Right cardiac atrium (tissue), 5 donors: ENCODE measurements around the gene LRBA. TPM values are rescaled to one million over a fixed set of nuclear protein-coding genes. Genes with fewer than 3 reads are reported as not detected.
"Not testable (repeated sequence)": the region's sequence is repeated elsewhere in the genome, so short reads cannot be mapped to it uniquely, and the experiment has no call there.

Experiments used
- ATAC-seq, 2 donors: fragments of 200-7000 bp; cut with Tn5 transposase; one replicate each; pipeline versions ENCODE4 v1.8.0 to v1.9.1; 2020; ENCODE audit warnings: moderate library complexity in 2 of 2, mild to moderate bottlenecking in 1 of 2
- DNase-seq, 3 donors: peaks; one replicate each; pipeline ENCODE4 v3.0.0-alpha.2; 2020
- H3K27ac ChIP-seq: one replicate; pipeline ENCODE4 v1.5.1; 2013; ENCODE audit warnings: mild to moderate bottlenecking, low read length, control low read depth, moderate library complexity
- H3K27me3 ChIP-seq: one replicate; pipeline ENCODE4 v1.6.1; 2013; ENCODE audit not compliant: control insufficient read depth, insufficient read depth
- H3K4me1 ChIP-seq: one replicate; pipeline ENCODE4 v1.6.1; 2013; ENCODE audit warnings: low read length; ENCODE audit not compliant: control insufficient read depth, insufficient read depth
- H3K4me3 ChIP-seq: one replicate; pipeline ENCODE4 v1.5.1; 2013; ENCODE audit warnings: low read length, control low read depth
- H3K9me3 ChIP-seq: one replicate; pipeline ENCODE4 v1.6.1; 2013; ENCODE audit warnings: low read length; ENCODE audit not compliant: control insufficient read depth
- WGBS: extraction: QIAGEN DNeasy Blood & Tissue Kit; methylation state at CpG from one replicate; pipeline ENCODE4 v1.1.7; 2013; 5-methylcytosine and 5-hydroxymethylcytosine counted together
- intact Hi-C, 4 donors: fragments of 100-400 bp; cut with DNase I; formaldehyde crosslinking; loops; one replicate each; pipeline versions ENCODE4 v1.11.0 to v1.14.0; 2022 to 2023
- polyA plus RNA-seq: library from polyadenylated mRNA; stranded (reverse); fragments of 200-250 nt; gene quantifications from one replicate; pipeline ENCODE4 v1.2.3, GENCODE V29; 2013
- total RNA-seq, 4 donors: library from RNA; stranded (reverse); fragmentation: NEBNext Ultra II Directional; extraction: Animal tissue kit (Norgen Biotek cat#: 25700); gene quantifications; one replicate each; pipeline ENCODE4 v1.2.1, GENCODE V29; 2021
- donor health status: healthy with polysubstance abuse.
- donor health status: DM: no; HTN: yes; CAD: no.
- donor health status: DM: no; HTN: no; CAD: no.
- donor health status: DM: no; HTN: yes; CAD: no; lungs with severe emphysema.
- donor health status: DM: yes; HTN: yes; CAD: no.

LRBA gene
- total and polyA plus RNA-seq, 5 donors: 14.4 to 29.9 (median 23.4) TPM

DNA sequence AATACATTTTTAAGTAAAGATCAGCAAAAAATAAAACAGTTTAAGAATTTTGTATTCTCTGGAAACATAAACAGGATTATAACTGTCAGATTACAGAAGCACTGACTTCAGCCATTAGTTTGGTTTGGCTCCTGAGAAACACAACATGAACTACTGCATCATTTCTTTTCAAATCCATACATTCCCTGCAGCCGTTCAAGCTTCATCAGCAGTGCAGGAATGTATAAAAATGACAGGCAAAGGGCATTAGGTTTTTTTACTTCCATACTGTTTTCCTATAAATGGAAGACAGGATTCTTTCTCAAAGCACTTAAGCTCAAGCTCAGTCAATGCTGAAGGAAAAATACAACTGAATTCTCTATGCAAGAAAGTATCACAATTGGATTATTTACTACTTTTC lies 437.3 kb downstream of the LRBA start:
- Histone ChIP-seq H3K4me3 (no peak overlapping the region), H3K9me3 (no peaks in the 10 kb centered on the region), H3K27ac (no peak overlapping the region), H3K27me3 (no peaks in the 10 kb centered on the region), H3K4me1 (peaks cover 2% of the 10 kb centered on the region)
- DNase-seq: no peak
- no peak for ATAC-seq
- 92% methylated on average over 1 of the region's 1 CpG for WGBS
- intact Hi-C loops: no loop called here

DNA sequence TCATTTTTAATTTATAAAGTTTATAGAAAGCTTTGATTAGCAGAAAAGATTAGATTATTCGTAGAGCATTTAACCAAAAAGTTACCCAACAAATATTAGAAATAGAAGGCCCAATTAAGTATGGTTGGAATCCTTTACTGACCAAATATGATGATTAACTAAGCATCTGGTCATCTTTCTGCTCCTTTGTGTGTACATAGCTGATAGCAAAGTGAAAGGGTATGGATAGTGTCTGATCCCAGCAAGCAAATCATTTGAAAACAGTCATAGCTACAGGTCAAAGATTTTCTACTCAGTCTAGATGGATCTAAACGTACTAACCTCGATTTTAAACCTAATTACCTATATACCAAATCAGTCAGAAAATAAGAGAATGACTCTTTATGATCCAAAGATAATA lies 440.4 kb downstream of the LRBA start:
- Histone ChIP-seq H3K4me3 (no peak overlapping the region), H3K4me1 (peaks cover 2% of the 10 kb centered on the region), H3K27ac (no peak overlapping the region), H3K9me3 (no peaks in the 10 kb centered on the region), H3K27me3 (no peaks in the 10 kb centered on the region)
- no peak for DNase-seq
- intact Hi-C loops: no loop called here
- 94% methylated on average over 3 of the region's 3 CpGs for WGBS
- ATAC-seq: no peak

DNA sequence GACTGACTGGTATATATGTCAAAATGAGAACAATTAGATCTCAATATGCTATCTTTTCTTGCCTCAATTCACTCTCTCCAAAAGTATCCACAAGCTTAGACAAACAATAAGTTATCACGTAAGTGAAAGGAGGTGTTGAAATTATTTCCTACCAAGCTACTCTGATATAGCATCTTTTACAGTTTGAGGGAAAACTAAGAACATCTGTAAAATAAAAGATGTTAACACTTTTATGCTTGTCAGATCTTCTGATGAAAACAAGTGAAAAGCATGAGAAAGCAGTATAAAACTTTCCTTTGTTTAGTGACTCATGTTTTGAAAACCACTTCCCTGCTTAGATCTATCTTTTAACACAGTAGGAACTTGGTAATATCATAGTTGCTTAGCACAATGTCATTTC lies 441.6 kb downstream of the LRBA start:
- intact Hi-C loops: no loop called here
- Histone ChIP-seq H3K4me3 (no peak overlapping the region), H3K4me1 (peaks cover 2% of the 10 kb centered on the region), H3K27me3 (no peaks in the 10 kb centered on the region), H3K9me3 (no peaks in the 10 kb centered on the region), H3K27ac (no peak overlapping the region)
- no peak for DNase-seq
- WGBS: 87% methylated on average over 1 of the region's 1 CpG
- no peak for ATAC-seq

DNA sequence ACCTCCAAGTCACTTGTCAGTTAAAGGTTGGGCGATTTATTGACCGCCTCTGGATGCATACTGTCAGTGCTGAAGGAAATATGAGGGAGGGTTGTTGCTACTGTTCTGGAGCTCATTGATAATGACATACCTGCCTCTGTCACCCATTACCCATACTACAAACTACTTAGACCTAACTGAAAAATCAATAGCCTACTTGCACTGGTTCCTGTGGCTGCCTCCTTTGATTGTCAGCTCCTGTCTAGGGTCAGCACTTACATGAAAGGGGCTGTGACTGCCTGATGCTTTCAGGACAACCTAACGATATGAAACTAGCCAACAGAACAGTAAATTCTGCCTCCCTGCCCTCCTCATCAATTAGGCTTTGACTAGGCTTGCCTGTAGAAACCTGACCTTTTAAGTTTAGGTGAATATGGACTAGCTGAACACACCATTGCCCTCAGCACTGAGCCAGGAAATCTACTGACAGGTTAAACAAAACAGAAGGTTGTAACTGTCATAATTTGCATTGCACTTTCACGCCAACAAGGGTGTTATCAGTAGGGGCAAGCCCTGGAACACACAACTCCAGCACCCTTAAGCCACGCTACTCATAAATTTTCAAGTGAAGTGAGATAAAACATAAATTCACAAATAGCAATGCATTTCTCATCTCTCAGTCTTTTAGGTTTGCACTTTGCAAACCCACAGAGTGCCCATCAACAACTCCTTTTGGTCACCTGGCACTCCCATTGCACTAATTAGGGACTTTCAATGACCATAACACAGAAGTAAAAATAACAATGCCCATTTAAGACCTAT lies 442.2 kb downstream of the LRBA start:
- ATAC-seq (no peak), DNase-seq (no peak)
- Histone ChIP-seq H3K4me3 (no peak overlapping the region), H3K27ac (no peak overlapping the region), H3K4me1 (peaks cover 2% of the 10 kb centered on the region), H3K27me3 (no peaks in the 10 kb centered on the region), H3K9me3 (no peaks in the 10 kb centered on the region)
- 83% methylated on average over 5 of the region's 5 CpGs for WGBS
- intact Hi-C loops: no loop called here

DNA sequence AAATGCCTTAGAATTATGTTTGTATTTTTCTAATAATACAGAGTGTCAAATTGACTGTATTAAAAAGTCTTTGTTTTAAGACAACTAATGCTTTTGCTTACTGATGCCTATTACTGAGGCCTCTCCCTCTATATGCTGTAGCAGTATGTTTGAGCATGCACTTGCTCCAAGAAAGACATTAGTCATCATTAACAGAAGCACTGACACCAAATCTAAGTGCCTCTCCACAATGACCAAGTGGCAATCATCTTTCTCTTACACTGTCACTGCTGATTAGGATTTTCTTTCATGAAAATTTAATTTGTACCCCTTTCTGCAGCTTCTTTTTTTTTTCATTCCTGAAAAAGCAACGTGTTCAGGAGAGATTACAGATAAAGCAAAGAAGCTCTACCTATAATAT lies 444.2 kb downstream of the LRBA start:
- ATAC-seq (no peak), DNase-seq (no peak)
- Histone ChIP-seq H3K27ac (no peak overlapping the region), H3K4me1 (peaks cover 2% of the 10 kb centered on the region), H3K9me3 (no peaks in the 10 kb centered on the region), H3K4me3 (no peak overlapping the region), H3K27me3 (no peaks in the 10 kb centered on the region)
- intact Hi-C loops: no loop called here
- WGBS: 66% methylated on average over 1 of the region's 1 CpG

DNA sequence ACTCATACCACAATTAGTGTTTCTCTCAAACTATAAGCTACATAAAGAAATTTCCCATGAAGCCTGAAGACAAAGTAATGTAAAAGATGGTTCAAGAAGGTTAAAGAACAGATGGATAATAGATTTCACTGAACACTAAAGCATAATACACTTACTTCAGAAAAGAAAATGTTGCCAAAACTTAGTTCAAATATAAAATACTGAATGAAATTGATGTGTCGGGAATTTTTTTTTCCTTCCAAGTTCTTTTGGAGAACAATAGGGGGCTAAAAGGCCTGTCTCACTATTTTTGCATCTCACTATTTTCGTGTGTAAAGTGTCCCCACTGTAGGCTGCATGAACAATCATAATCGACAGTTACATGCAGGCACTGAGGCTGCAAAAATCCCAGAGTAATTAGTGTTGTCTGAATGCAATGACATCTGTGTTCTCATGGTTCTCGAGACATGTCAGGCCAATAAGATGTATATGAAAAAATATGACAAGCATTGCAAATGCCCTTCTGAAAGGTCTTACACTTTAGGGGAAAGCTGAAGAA lies 445.0 kb downstream of the LRBA start:
- DNase-seq (no peak), ATAC-seq (no peak)
- Histone ChIP-seq H3K27ac (no peak overlapping the region), H3K27me3 (no peaks in the 10 kb centered on the region), H3K4me3 (no peak overlapping the region), H3K9me3 (no peaks in the 10 kb centered on the region), H3K4me1 (peaks cover 2% of the 10 kb centered on the region)
- WGBS: 89% methylated on average over 4 of the region's 4 CpGs
- intact Hi-C loops: no loop called here

DNA sequence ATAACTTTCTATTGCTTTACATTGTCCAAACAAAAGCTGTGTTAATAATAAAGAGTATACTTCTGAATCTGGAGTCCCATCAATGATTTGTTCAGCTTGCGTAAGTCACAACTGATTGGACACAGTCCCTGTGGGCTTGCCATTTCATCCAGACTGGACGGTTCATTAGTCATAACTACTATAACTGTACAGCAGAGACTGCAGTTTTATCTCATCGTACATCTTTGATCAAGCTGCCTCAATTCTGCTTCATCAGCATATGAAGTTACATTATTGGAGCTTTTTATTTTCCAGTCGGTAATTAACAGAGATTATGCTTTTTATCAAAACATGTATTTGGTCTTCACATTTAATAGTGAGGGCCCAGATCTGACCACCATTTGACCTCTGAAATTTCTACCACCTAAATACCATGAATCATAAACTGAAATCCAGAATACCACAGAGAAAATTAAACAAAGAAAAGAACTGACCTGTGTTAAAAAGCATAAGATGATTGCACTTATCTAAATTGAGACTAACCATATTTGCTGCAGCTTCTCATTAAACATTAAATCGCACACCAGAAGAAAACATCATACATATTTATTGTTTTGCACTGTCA lies 445.6 kb downstream of the LRBA start:
- intact Hi-C loops: no loop called here
- DNase-seq (no peak), ATAC-seq (no peak)
- H3K4me1 ChIP-seq: peaks cover 2% of the 10 kb centered on the region
- no peak overlapping the region for H3K4me3 ChIP-seq
- H3K27me3 ChIP-seq: no peaks in the 10 kb centered on the region
- WGBS: 91% methylated on average over 5 of the region's 5 CpGs
- H3K27ac ChIP-seq: no peak overlapping the region
- no peaks in the 10 kb centered on the region for H3K9me3 ChIP-seq

DNA sequence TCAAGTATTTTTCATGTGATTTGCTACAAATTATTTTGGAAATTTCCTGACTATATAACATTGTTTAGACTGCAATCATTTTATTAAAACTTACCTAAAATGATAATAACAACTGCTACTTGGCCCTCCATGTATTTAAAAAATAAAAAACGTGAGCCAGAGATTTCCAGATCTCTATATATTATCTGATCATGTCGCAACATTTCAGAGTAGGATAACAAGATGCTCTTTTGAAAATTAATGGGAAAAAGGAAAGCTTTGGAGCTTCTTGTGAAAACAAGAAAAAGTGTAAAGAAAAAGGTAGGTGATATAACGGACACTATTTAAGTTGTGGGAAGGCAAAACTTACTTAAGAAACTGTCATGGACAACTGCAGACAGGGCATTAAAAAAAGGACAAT lies 448.0 kb downstream of the LRBA start:
- Histone ChIP-seq H3K27me3 (no peaks in the 10 kb centered on the region), H3K4me3 (no peak overlapping the region), H3K27ac (no peak overlapping the region), H3K4me1 (no peaks in the 10 kb centered on the region), H3K9me3 (no peaks in the 10 kb centered on the region)
- intact Hi-C loops: no loop called here
- 87% methylated on average over 3 of the region's 3 CpGs for WGBS
- no peak for DNase-seq
- no peak for ATAC-seq

DNA sequence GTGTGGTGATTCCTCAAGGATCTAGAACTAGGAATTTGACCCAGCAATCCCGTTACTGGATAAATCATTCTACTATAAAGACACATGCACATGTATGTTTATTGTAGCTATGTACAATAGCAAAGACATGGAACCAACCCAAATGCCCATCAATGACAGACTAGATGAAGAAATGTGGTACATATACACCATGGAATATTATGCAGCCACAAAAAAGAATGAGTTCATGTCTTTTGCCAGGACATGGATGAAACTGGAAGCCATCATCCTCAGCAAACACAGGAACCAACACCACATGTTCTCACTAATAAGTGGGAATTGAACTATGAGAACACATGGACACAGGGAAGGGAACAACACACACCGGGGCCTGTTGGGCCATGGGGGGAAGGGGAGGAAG lies 450.1 kb downstream of the LRBA start:
- H3K9me3 ChIP-seq, H3K27me3 ChIP-seq, H3K4me3 ChIP-seq, DNase-seq, H3K27ac ChIP-seq, intact Hi-C loops, H3K4me1 ChIP-seq, ATAC-seq: not testable (repeated sequence)
- WGBS: 97% methylated on average over 2 of the region's 2 CpGs

DNA sequence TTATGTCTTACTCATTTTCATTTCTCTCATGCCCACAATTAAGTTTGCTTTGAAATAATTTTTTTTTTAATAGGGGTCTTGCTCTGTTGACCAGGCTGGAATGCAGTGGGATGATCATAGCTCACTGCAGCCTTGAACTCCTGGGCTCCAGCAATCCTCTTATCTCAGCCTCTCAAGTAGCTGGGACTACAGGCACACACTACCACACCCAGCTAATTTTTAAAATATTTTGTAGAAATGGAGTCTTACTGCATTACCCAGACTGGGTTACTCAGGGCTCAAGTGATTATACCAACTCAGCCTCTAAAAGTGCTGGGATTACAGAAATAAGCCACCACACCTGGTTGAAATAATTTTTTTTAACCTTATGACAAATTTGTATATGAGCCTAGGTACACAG lies 452.3 kb downstream of the LRBA start:
- Histone ChIP-seq H3K27ac (no peak overlapping the region), H3K4me1 (no peaks in the 10 kb centered on the region), H3K4me3 (no peak overlapping the region), H3K9me3 (no peaks in the 10 kb centered on the region), H3K27me3 (no peaks in the 10 kb centered on the region)
- no peak for DNase-seq
- no peak for ATAC-seq
- intact Hi-C loops: no loop called here

DNA sequence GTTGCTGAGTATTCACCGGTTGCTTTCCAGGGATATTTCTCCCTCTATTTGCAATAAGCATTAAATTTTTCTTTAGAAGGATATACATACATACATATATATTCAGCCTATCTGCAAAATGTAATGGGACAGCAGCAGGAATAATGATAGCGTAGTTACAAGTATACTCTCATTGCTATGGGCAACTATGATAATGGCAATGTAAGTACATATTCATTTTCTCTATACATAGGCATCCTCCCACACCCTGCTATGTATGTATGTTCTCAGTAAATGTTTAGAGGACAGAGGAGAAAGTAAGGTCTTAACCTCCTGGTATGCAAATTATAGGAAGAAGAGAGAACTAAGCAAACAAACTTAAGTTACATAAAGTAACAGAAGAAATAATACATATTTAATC lies 452.8 kb downstream of the LRBA start:
- no peaks in the 10 kb centered on the region for H3K27me3 ChIP-seq
- ATAC-seq: no peak
- H3K27ac ChIP-seq: no peak overlapping the region
- no peaks in the 10 kb centered on the region for H3K9me3 ChIP-seq
- intact Hi-C loops: no loop called here
- DNase-seq: no peak
- no peak overlapping the region for H3K4me3 ChIP-seq
- WGBS: 98% methylated on average over 2 of the region's 2 CpGs
- no peaks in the 10 kb centered on the region for H3K4me1 ChIP-seq
